ENCODE measurements around the gene MTUS2. TPM values are rescaled to one million over a fixed set of nuclear protein-coding genes. Genes with fewer than 3 reads are reported as not detected.

MTUS2 gene
- total and polyA plus RNA-seq, 8 donors = 0.12 to 28.1 (median 3.5) TPM; not detected in 1

GRCh38 chr13:29099781-29100406 lies 279.8 kb downstream of the MTUS2 start:
- DNase-seq = no peak
- Histone ChIP-seq H3K36me3 (no peaks in the 10 kb centered on the region), H3K4me3 (no peak overlapping the region), H3K27me3 (no peaks in the 10 kb centered on the region), H3K27ac (no peak overlapping the region), H3K9me3 (peaks cover 0 to 4% (median 0%) of the 10 kb centered on the region in 4 donors), H3K4me1 (no peaks in the 10 kb centered on the region)
- 37 to 53% (median 47%) methylated on average over 2 of the region's 2 CpGs for WGBS, 5 donors
- intact Hi-C loops (cut with DNase I; ENCODE audit: low total_unique reads) = no loop called here
- TF ChIP-seq POLR2A (IDR thresholded peaks at IDR 0.05) (no peak), EP300 (IDR thresholded peaks at IDR 0.05) (no peak), CTCF (IDR thresholded peaks at IDR 0.05) (no peak), POLR2AphosphoS5 (IDR thresholded peaks at IDR 0.05) (no peak)

GRCh38 chr13:29100758-29101157 lies 280.6 kb downstream of the MTUS2 start:
- Histone ChIP-seq H3K27me3 (no peaks in the 10 kb centered on the region), H3K4me1 (no peaks in the 10 kb centered on the region), H3K27ac (no peak overlapping the region), H3K4me3 (no peak overlapping the region), H3K36me3 (no peaks in the 10 kb centered on the region), H3K9me3 (peaks cover 0 to 4% (median 0%) of the 10 kb centered on the region in 4 donors)
- no peak for DNase-seq
- WGBS, 5 donors = 82 to 94% (median 86%) methylated on average over 15 of the region's 15 CpGs
- no peak for TF ChIP-seq EP300 (IDR thresholded peaks at IDR 0.05)
- intact Hi-C loops (cut with DNase I; ENCODE audit: low total_unique reads) = no loop called here

GRCh38 chr13:29101409-29101808 lies 281.3 kb downstream of the MTUS2 start:
- no peak overlapping the region for H3K4me3 ChIP-seq
- no peaks in the 10 kb centered on the region for H3K27me3 ChIP-seq
- TF ChIP-seq CTCF (IDR thresholded peaks at IDR 0.05) (no peak), POLR2AphosphoS5 (IDR thresholded peaks at IDR 0.05) (no peak), EP300 (IDR thresholded peaks at IDR 0.05) (no peak), POLR2A (IDR thresholded peaks at IDR 0.05) (no peak)
- DNase-seq = no peak
- no peak overlapping the region for H3K27ac ChIP-seq
- intact Hi-C loops (cut with DNase I; ENCODE audit: low total_unique reads) = no loop called here
- no peaks in the 10 kb centered on the region for H3K4me1 ChIP-seq
- WGBS, 5 donors = 46 to 62% (median 49%) methylated on average over 2 of the region's 2 CpGs
- peaks cover 0 to 4% (median 0%) of the 10 kb centered on the region in 4 donors for H3K9me3 ChIP-seq
- H3K36me3 ChIP-seq = no peaks in the 10 kb centered on the region

GRCh38 chr13:29101905-29102304 lies 281.8 kb downstream of the MTUS2 start:
- TF ChIP-seq POLR2AphosphoS5 (IDR thresholded peaks at IDR 0.05) (no peak), CTCF (IDR thresholded peaks at IDR 0.05) (no peak), POLR2A (IDR thresholded peaks at IDR 0.05) (no peak), EP300 (IDR thresholded peaks at IDR 0.05) (no peak)

More at GRCh38 chr13:29101905-29102304, 281.8 kb downstream of the MTUS2 start:
- Histone ChIP-seq H3K27me3 (peaks cover 0 to under 1% (median 0%) of the 10 kb centered on the region in 3 donors), H3K27ac (no peak overlapping the region), H3K36me3 (no peaks in the 10 kb centered on the region), H3K9me3 (peaks cover 0 to under 1% (median 0%) of the 10 kb centered on the region in 4 donors), H3K4me3 (no peak overlapping the region), H3K4me1 (no peaks in the 10 kb centered on the region)
- 68 to 77% (median 74%) methylated on average over 3 of the region's 3 CpGs for WGBS, 5 donors
- intact Hi-C loops (cut with DNase I; ENCODE audit: low total_unique reads) = no loop called here
- no peak for DNase-seq

All from stomach (tissue), 9 donors.